KOPT-K1 (cell line): ENCODE measurements around the gene SLC16A1.
"Not testable (repeated sequence)": the region's sequence is repeated elsewhere in the genome, so short reads cannot be mapped to it uniquely, and the experiment has no call there.

Source experiments
- H3K27ac ChIP-seq: fragments of 200-600 bp; sonication (generic); 2 replicates; pipeline ENCODE4 v1.5.1; 2016; ENCODE audit warnings: antibody characterized with exemption, mild to moderate bottlenecking, low read depth, low read length; ENCODE audit not compliant: poor library complexity, severe bottlenecking
- H3K36me3 ChIP-seq: fragments of 200-600 bp; sonication (generic); 2 replicates; pipeline ENCODE4 v1.5.1; 2017; ENCODE audit warnings: antibody characterized with exemption, mild to moderate bottlenecking, low read length, moderate library complexity; ENCODE audit not compliant: insufficient read depth
- H3K9me3 ChIP-seq: fragments of 200-600 bp; sonication (generic); 2 replicates; pipeline ENCODE4 v1.5.1; 2017; ENCODE audit warnings: antibody characterized with exemption, low read length, mild to moderate bottlenecking; ENCODE audit not compliant: insufficient read depth, poor library complexity, severe bottlenecking

Gene SLC16A1

DNA sequence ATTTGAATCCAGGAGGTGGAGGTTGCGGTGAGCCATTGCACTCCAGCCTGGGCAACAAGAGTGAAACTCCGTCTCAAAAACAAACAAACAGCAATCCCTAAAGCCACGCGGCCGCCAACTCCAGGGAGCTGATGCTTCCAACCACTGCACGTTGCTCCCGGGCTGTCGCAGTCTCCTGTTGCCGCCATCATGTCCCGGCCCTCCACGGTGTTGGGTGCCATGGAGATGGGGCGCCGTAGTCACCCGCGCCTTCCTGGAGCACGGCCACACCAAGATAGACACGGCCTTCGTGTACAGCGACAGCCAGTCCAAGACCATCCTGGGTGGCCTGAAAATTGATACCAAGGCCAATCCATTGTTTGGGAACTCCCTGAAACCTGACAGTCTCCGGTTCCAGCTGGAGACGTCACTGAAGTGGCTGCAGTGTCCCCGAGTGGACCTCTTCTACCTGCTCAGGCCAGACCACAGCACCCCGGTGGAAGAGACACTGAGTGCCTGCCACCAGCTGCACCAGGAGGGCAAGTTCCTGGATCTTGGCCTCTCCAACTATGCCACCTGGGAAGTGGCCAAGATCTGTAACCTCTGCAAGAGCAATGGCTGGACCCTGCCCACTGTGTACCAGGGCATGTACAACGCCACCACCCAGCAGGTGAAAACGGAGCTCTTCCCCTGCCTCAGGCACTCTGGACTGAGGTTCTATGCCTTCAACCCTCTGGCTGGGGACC, 32.6 kb downstream of the SLC16A1 start:
- Histone ChIP-seq H3K36me3 (peaks cover 98% of the 10 kb centered on the region), H3K9me3 (no peaks in the 10 kb centered on the region), H3K27ac (no peak overlapping the region)

DNA sequence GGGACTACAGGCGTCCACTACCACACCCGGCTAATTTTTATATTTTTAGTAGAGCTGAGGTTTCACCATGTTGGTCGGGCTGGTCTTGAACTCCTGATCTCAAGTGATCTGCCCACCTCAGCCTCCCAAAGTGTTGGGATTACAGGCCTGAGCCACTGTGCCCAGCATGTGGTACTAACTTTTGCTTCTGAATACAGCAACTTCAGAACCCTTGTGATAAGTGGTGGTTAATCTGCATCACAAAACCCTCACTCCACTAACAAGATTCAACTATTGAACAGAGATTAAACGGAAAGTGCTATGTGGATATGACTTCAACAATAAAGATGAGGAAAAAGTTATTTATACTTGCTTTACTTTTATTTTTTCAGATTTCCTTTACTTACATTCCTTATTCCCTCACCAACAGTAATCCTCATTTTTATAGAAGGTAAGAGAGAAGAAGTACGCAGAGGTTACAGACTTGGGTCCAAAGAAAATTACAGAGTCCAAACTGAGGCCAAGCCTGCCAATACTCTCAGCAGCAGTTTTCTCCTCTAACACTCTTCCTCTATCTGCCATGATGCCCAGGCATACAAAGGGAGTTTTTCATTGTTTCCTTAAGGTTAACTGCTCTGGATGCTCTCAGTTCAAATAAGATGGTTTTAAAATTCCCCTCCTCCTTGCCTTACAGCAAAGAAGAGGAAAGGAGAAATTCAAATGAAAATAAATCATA, 44.3 kb downstream of the SLC16A1 start:
- Histone ChIP-seq H3K9me3 (no peaks in the 10 kb centered on the region), H3K27ac (no peak overlapping the region), H3K36me3 (peaks cover 83% of the 10 kb centered on the region)

DNA sequence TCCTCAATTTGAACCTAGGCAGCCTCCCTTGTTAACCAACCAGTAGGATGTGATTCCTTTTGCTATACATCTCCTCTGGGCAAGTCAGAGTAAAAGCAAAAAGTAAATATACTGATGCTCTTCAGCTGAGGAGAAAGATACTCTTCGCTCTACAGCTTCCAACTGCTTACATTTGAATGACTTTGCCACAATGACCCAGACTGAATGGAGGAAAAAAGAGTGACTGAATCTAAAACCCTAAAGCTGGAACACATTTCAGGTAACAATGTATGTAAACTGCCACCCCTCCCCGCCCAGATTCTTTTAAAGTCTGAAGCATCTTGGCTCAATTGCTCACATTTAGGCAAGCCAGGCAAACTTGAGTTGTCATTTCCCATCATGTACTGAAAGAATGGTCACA, 46.1 kb downstream of the SLC16A1 start:
- Histone ChIP-seq H3K36me3 (peaks cover 66% of the 10 kb centered on the region), H3K27ac (no peak overlapping the region), H3K9me3 (no peaks in the 10 kb centered on the region)

DNA sequence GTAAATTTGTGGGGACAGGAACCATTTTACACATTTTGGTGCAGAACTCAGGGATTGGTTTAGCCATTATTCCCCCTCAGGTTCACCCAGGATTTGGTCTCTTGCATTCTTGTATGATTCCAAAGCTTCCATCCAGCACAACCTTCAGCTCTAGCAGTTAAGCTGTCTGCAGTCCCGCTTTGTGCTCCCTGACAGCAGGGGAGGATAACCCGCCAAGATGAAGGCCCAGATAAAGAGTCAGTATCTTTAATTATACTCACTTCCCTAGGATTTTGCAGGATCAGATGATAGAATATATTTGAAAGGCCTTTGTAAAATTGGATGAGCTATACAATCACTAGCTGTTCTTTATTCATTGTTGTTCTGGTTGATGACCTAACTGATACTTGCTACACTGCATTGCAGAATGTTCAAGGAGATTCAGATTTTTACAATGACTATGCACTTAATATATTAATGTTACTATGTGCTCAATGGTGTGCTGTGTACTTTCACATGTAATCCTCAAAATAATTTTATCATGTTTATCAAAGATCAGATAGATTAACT, 49.8 kb downstream of the SLC16A1 start:
- H3K9me3 ChIP-seq = no peaks in the 10 kb centered on the region
- no peak overlapping the region for H3K27ac ChIP-seq
- H3K36me3 ChIP-seq = peaks cover 31% of the 10 kb centered on the region

DNA sequence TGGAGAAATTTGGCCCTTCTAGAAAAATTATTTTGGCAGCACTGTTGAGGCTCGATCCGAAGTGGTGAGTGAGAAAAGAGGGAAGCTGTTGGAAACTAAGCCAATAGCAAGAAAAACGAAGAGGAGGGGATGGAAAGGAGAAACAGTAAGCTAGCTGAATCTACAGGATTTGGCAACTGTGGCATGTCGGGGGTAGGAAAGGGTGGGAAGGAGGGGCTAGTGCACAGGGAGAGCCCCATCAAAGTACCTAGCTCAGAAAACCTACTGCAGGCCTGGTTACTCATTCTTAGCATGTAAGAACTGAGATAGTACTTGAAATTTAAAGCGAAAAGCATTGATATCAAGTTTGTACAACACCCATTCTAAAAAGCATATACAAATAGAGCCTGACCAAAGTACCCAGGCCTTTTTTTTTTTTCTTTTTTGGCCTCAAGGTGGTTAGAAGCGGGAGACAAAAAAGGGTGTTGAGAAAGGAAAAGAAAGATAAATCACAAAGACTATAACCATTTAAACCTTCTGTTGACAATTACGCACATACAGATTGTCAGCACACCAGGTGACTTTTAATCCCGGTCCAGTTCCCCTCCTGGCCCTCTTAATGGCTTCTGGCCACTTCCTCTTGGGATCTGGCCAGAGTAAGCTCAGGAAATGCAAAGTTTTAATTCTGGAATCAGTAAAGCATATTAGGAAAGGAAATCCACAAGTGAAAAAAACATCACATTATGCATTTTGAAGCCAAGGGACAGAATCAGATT, 50.4 kb downstream of the SLC16A1 start:
- Histone ChIP-seq H3K36me3 (peaks cover 25% of the 10 kb centered on the region), H3K27ac (no peak overlapping the region), H3K9me3 (no peaks in the 10 kb centered on the region)

DNA sequence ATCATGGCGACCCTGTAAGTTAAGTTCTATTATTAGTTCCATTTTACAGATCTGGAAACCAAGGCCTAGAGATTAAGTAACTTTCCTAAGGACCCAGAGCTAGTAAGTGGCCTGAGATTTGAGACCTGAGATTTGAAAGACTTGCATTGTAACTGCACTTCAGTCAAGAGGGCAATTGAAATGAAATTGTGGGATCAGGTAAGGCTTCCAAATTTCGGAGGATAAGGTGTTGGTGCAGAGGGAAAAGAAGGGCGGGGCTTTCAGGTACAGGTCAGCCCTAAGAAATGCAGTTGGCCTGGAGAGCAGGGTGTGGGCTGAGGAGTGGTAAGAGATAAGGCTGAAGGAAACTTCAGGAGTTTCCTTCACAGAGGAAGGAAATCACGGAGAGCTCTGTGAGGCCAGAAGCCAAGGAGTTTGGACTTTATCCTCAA, 51.1 kb downstream of the SLC16A1 start:
- H3K27ac ChIP-seq = no peak overlapping the region
- H3K9me3 ChIP-seq = no peaks in the 10 kb centered on the region
- peaks cover 18% of the 10 kb centered on the region for H3K36me3 ChIP-seq

DNA sequence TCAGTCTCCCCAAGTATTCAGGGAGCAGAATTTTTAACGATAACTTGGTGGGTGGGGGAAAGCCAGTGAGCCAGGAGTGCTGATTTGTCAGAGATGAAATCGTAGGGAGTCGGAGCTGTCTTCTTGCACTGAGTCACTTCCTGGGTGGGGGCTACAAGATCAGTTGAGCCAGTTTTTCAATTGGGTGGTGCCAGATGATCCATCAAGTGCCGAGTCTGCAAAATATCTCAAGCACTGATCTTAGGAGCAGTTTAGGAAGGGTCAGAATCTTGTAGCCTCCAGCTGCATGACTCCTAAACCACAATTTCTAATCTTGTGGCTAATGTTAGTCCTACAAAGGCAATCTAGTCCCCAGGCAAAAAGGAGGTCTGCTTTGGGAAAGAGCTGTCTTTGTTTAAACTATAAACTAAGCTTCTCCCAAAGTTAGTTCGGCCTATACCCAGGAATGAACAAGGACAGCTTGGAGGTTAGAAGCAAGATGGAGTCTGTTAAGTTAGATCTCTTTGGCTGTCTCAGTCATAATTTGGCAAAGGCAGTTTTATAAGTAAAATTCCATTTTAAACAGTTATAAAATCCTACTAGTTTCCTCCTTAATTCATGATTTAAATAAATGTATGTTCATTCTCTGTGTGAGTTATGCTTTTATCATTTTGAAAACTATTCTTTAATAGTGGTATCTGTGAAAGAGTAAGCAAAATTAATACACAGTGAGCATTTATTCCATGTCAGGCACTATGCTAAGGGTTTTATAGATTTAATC, 51.7 kb downstream of the SLC16A1 start:
- Histone ChIP-seq H3K27ac (no peak overlapping the region), H3K9me3 (no peaks in the 10 kb centered on the region), H3K36me3 (peaks cover 15% of the 10 kb centered on the region)

DNA sequence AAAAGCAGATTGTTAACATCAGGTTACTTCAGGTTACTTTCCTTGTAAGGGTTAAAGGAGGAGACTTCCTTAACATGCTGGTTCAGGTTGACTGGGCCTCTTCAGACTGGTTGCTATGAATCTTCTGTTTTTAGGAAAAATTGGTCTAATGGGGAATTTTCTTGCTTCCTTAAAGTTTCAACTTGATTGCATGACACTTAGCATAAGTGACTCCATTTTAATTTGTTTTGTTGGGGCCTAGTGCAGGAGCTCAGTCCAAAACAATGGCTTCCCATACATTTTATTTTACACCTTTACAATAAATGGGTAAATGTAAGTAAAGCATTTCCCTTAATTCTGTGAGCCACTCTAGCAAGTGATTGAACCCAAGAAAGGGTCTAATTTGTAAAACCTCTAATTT, 53.8 kb downstream of the SLC16A1 start:
- H3K36me3 ChIP-seq = peaks cover 5% of the 10 kb centered on the region; the same call in 1 of the 2 replicates
- no peaks in the 10 kb centered on the region for H3K9me3 ChIP-seq
- no peak overlapping the region for H3K27ac ChIP-seq

DNA sequence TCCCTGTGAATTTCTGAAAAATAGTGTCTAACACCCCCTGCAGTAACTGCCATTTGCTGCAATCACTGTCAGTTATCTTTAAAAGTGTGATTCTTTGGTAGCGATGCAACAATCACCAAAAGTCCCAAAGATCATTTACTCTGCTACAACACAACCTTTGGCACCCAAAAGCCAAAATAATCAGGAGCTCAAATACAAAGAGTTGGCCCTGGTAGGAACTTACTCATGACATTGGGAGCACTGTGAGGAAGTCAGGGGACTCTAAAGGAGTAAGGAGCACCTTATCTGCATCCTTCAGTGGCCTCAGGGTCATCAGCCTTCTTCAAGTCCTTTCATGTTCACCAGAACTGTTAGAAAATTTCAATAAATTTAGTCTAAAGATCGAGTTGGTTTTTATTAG, 54.6 kb downstream of the SLC16A1 start:
- H3K9me3 ChIP-seq = peaks cover 6% of the 10 kb centered on the region
- H3K27ac ChIP-seq = no peak overlapping the region
- H3K36me3 ChIP-seq = no peaks in the 10 kb centered on the region

DNA sequence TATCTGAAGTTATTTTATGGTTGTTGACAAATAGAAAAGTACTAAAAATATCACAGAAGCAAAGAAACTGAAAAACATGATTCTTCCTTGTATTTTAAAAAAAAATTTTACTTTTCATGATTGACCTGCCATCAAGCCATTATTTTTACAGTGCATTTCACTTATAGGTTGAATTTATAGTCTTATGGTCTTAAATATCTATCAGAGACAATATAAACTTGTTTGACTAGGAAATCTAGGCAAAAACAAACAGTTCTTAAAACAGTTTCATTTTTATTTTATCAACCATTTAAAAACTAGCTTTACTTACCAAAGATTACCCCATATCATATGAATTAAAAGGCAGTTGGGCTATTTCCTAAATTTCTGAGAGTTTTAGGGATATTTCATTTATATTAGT, 59.2 kb downstream of the SLC16A1 start:
- H3K36me3 ChIP-seq = no peaks in the 10 kb centered on the region
- no peak overlapping the region for H3K27ac ChIP-seq
- peaks cover 31% of the 10 kb centered on the region for H3K9me3 ChIP-seq

DNA sequence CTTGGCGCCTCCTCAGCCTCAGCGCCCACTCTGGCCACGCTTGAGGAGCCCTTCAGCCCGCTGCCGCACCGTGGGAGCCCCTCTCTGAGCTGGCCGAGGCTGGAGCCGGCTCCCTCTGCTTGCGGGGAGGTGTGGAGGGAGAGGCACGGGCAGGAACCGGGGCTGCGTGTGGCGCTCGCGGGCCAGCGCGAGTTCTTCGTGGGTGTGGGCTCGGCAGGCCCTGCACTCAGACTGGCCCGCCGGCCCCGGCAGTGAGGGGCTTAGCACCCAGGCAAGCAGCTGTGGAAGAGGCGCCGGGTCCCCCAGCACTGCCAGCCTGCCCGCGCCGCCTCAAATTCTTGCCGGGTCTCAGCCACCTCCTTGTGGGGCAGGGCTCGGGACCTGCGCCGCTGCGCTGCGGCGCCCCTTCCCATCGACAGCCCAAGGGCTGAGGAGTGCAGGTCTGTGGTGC, 61.4 kb downstream of the SLC16A1 start:
- Histone ChIP-seq H3K27ac (no peak overlapping the region), H3K9me3 (peaks cover 31% of the 10 kb centered on the region), H3K36me3 (no peaks in the 10 kb centered on the region)

DNA sequence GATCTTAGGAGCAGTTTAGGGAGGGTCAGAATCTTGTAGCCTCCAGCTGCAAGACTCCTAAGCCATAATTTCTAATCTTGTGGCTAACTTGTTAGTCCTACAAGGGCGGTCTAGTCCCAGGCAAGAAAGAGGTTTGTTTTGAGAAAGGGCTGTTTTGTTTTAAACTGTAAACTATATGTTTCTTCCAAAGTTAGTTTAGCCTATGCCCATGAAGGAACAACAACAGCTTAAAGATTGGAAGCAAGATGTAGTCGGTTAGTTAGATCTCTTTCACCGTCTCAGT, 62.0 kb downstream of the SLC16A1 start:
- no peak overlapping the region for H3K27ac ChIP-seq
- H3K9me3 ChIP-seq = peaks cover 31% of the 10 kb centered on the region
- no peaks in the 10 kb centered on the region for H3K36me3 ChIP-seq

DNA sequence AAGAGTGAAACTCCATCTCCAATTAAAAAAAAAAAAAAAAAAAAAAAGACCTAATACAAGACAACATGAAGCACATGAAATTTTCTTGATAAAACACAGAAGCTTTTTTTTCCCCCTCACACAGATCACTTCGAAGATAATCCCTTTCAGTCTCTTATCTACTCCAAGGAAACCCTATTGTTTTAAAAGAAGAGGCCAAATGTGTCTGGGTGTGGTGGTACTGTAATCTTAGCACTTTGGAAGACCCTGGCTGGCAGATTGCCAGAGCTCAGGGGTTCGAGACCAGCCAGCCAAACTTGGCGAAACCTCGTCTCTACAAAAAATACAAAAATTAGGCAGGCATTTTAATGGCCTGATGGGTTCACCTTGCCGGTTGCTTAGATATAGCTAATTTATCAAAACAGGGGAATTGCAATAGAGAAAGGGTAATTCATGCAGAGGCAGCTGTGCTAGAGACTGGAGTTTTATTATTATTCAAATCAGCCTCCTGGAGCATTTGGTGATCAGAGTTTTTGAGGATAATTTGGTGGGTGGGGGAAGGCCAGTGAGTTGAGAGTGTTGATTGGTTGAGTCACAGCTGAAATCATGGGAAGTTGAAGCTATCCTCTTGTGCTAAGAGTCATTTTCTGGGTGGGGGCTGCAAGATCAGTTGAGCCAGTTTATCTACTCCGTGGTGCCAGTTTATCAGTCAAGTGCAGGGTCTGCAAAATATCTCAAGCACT, 62.5 kb downstream of the SLC16A1 start:
- Histone ChIP-seq H3K27ac (no peak overlapping the region), H3K9me3 (peaks cover 31% of the 10 kb centered on the region), H3K36me3 (no peaks in the 10 kb centered on the region)

DNA sequence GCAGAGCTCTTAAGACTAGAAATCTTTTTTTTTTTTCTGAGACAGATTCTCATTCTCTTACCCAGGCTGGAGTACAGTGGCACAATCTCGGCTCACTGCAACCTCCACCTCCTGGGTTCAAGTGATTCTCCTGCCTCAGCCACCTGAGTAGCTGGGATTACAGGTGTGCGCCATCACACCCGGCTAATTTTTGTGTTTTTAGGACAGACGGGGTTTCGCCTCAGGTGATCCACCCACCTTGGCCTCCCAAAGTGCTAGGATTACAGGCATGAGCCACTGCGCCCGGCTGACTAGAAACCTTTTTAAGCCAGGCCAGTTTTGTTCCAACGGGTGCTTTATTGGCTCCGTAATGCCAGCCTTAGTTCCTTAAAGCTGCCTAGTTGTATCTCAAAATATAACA, 66.1 kb downstream of the SLC16A1 start:
- H3K9me3 ChIP-seq = peaks cover 16% of the 10 kb centered on the region
- H3K27ac ChIP-seq, H3K36me3 ChIP-seq: not testable (repeated sequence)
